Activated T-cell treated with anti-CD3 and anti-CD28 coated beads, Interleukin-2, amount 50 U/mL, for 24 hours (primary cell): ENCODE data around the gene SNAPC5.
A peak's percentile ranks its signal among the peaks of the same experiment; 100 is the strongest.
"Not testable (repeated sequence)": the region's sequence is repeated elsewhere in the genome, so short reads cannot be mapped to it uniquely, and the experiment has no call there.

ENCODE experiments used
- DNase-seq: peaks from one replicate; pipeline ENCODE4 v3.0.0-alpha.2; 2020
- H3K27ac Mint-ChIP-seq: 2 replicates; pipeline ENCODE4 v1.8.0; 2020; ENCODE audit warnings: mild to moderate bottlenecking, mixed read lengths
- H3K27me3 Mint-ChIP-seq: 2 replicates; pipeline ENCODE4 v1.8.0; 2020; ENCODE audit warnings: mixed read lengths
- H3K36me3 Mint-ChIP-seq: 2 replicates; pipeline ENCODE4 v1.8.0; 2020; ENCODE audit warnings: low read depth, mixed read lengths
- H3K4me1 Mint-ChIP-seq: 2 replicates; pipeline ENCODE4 v1.8.0; 2020; ENCODE audit warnings: low read depth, mixed read lengths
- H3K4me3 Mint-ChIP-seq: 2 replicates; pipeline ENCODE4 v1.8.0; 2020; ENCODE audit warnings: mild to moderate bottlenecking, moderate library complexity, mixed read lengths
- H3K9me3 Mint-ChIP-seq: 2 replicates; pipeline ENCODE4 v1.8.0; 2020; ENCODE audit warnings: mixed read lengths

SNAPC5 gene

GRCh38 chr15:66503041-66503648 is 5.6 kb upstream of the SNAPC5 start:
- not testable (repeated sequence) for DNase-seq

DNA sequence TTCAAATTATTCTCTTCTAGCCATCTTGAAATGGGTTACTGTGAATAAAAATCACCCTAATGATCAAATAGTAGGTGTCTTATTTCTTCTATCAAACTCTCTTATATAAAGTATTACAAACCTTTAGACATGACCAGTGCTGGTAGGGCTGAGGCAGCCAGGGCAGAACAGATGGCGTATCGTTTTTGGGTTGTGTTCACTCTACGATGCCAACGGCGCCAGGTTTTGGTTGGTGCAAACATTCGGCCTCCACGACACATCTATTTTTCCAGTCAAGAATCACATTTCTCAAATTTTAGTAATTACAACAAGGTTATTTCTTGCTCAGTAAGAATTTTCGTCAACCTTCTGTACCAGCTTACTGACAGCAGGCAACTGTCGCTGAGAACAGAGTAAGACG is 4.9 kb upstream of the SNAPC5 start:
- Mint-ChIP-seq H3K4me3 (peak overlapping the region; percentile 92), H3K27ac (peak overlapping the region; percentile 99), H3K4me1 (peaks cover 63% of the 10 kb centered on the region), H3K9me3 (no peaks in the 10 kb centered on the region), H3K27me3 (no peaks in the 10 kb centered on the region), H3K36me3 (peaks cover 92% of the 10 kb centered on the region)
- DNase-seq, result no peak

More at GRCh38 chr15:66503041-66503648, 5.6 kb upstream of the SNAPC5 start:
- H3K27me3 Mint-ChIP-seq, H3K9me3 Mint-ChIP-seq: not testable (repeated sequence)
- H3K27ac Mint-ChIP-seq, result peak overlapping the region; percentile 99
- H3K4me1 Mint-ChIP-seq, result peaks cover 65% of the 10 kb centered on the region
- peaks cover 91% of the 10 kb centered on the region for H3K36me3 Mint-ChIP-seq
- peak overlapping the region; percentile 92 for H3K4me3 Mint-ChIP-seq

DNA sequence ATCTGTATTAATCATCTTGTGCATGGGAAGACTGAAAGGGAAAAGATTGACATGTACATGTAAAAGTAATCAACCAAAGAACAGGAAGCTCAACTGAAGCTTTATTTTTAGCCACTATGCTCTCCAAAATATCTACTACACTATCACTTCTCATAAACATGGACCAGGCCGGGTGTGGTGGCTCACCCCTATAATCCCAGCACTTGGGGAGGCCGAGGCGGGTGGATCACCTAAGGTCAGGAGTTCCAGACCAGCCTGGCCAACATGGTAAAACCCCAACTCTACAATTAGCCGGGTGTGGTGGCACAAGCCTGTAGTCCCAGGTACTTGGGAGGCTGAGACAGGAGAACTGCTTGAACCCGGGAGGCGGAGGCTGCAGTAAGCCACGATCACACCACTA is 2.8 kb upstream of the SNAPC5 start:
- H3K36me3 Mint-ChIP-seq, result peaks cover 99% of the 10 kb centered on the region
- H3K4me1 Mint-ChIP-seq, result peaks cover 56% of the 10 kb centered on the region
- H3K9me3 Mint-ChIP-seq, DNase-seq, H3K27me3 Mint-ChIP-seq: not testable (repeated sequence)
- peak overlapping the region; percentile 92 for H3K4me3 Mint-ChIP-seq
- peak overlapping the region; percentile 99 for H3K27ac Mint-ChIP-seq

DNA sequence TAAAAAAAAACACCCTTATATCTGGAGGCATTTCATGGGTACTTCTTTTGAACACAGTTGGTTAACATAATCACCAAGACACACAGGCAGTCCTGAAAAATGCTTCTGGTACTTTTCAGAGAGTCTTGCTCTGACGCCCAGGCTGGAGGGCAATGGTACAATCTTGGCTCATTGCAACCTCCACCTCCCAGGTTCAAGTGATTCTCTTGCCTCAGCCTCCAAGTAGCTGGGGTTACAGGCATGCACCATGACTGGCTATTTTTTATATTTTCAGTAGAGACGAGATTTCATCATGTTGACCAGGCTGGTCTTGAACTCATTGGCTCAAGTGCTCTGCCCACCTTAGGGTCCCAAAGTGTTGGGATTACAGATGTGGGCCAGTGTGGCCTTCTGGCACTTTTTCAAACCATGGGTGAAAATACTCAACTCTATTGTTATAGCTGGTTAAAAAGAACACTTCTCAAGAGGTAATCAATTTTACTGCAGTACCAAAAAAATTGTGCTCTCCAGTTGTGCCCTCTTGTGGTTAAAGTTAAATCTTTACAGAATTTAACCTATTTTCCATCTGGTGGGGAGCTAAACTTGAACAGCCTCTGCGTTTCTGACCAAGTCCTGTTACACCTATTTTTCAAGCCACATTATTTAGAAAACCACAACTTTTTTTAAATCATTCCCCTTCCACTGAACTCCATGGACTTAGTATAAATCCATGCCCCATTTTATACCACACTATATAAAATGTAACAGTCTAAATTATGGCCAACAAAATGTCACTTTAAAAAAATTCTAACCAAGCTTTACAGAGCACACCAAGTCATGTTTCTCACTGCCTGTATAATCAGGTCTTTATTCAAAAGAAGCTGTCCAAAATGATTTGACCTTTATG is 1.2 kb upstream of the SNAPC5 start:
- H3K9me3 Mint-ChIP-seq, result no peaks in the 10 kb centered on the region
- H3K36me3 Mint-ChIP-seq, result peaks cover 99% of the 10 kb centered on the region
- H3K27me3 Mint-ChIP-seq, result no peaks in the 10 kb centered on the region
- H3K4me3 Mint-ChIP-seq, result peak overlapping the region; percentile 92
- H3K27ac Mint-ChIP-seq, result peak overlapping the region; percentile 99
- peaks cover 71% of the 10 kb centered on the region for H3K4me1 Mint-ChIP-seq
- DNase-seq, result no peak

GRCh38 chr15:66496951-66497501 is 536 bp downstream of the SNAPC5 start:
- Mint-ChIP-seq H3K27me3 (no peaks in the 10 kb centered on the region), H3K4me1 (peaks cover 66% of the 10 kb centered on the region)
- DNase-seq, result no peak

DNA sequence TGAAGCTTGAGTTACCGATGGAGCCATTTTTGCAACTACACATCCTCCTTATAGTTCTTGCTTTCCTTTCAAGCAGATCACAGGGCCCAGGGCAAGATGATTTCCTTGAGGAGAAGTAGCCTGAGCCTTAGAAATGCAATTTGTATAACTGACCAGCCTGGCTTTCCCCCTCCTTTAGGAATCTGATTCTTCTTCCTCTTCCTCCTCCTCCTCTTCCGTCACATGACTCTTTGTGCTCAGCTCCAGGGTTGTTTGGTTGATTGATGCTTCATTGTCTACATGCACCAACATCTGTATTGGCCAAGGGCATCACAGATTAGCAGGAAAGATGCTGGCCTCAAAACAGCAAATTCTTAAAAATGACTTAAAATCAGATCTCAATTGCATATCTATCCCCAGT is 3.3 kb downstream of the SNAPC5 start:
- Mint-ChIP-seq H3K27ac (peak overlapping the region; percentile 77), H3K27me3 (no peaks in the 10 kb centered on the region), H3K4me3 (no peak overlapping the region), H3K36me3 (peaks cover 99% of the 10 kb centered on the region), H3K4me1 (peaks cover 44% of the 10 kb centered on the region), H3K9me3 (no peaks in the 10 kb centered on the region)
- no peak for DNase-seq

More at GRCh38 chr15:66496951-66497501, 536 bp downstream of the SNAPC5 start:
- Mint-ChIP-seq H3K36me3 (peaks cover 99% of the 10 kb centered on the region), H3K9me3 (no peaks in the 10 kb centered on the region), H3K27ac (peak overlapping the region; percentile 99), H3K4me3 (peak overlapping the region; percentile 90)

- DNase-seq, result no peak
- Mint-ChIP-seq H3K27me3 (no peaks in the 10 kb centered on the region), H3K27ac (peak overlapping the region; percentile 81), H3K4me1 (peaks cover 34% of the 10 kb centered on the region), H3K4me3 (no peak overlapping the region), H3K36me3 (peaks cover 99% of the 10 kb centered on the region), H3K9me3 (no peaks in the 10 kb centered on the region)
Observed at GRCh38 chr15:66491846-66492245, 5.7 kb downstream of the SNAPC5 start.

DNA sequence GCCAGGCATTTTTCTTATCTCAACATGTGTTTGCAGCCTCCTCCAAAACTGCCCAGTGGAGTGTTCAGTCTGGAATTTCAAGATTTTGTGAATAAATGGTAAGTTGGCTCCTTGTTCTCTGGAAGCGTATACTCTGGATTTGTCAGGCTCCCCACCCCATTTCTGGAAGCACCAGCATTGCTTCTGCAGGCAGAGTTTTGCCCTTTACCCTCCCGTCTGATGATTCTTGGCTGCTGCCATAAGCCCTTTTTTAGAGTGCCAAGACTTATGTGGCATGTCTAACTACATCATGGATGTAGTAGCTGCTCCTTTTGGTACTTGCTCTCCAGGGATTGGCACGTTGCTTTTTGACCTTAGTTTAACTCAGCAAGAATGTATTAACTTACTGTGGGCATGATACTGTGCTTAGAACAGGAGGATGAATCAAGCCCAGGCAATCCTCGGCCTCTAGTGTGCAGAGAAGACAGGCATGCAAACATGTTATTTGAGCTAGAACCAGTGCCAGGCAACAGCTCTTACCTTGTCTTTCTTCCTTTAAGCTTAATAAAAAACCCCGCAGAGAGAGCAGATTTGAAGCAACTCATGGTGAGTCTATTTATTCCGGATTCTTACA is 8.3 kb downstream of the SNAPC5 start:
- peaks cover 98% of the 10 kb centered on the region for H3K36me3 Mint-ChIP-seq
- no peaks in the 10 kb centered on the region for H3K9me3 Mint-ChIP-seq
- H3K4me3 Mint-ChIP-seq, result no peak overlapping the region
- H3K27ac Mint-ChIP-seq, result peak overlapping the region; percentile 71
- H3K27me3 Mint-ChIP-seq, result no peaks in the 10 kb centered on the region
- DNase-seq, result no peak
- H3K4me1 Mint-ChIP-seq, result peaks cover 17% of the 10 kb centered on the region

GRCh38 chr15:66488525-66488924 is 9.0 kb downstream of the SNAPC5 start:
- Mint-ChIP-seq H3K4me3 (no peak overlapping the region), H3K36me3 (peaks cover 95% of the 10 kb centered on the region), H3K9me3 (no peaks in the 10 kb centered on the region), H3K4me1 (peaks cover 11% of the 10 kb centered on the region), H3K27ac (peak overlapping the region; percentile 42), H3K27me3 (no peaks in the 10 kb centered on the region)
- DNase-seq, result no peak

GRCh38 chr15:66486887-66487286 is 10.7 kb downstream of the SNAPC5 start:
- DNase-seq, result no peak
- Mint-ChIP-seq H3K27ac (peak overlapping the region; percentile 52), H3K36me3 (peaks cover 95% of the 10 kb centered on the region)

DNA sequence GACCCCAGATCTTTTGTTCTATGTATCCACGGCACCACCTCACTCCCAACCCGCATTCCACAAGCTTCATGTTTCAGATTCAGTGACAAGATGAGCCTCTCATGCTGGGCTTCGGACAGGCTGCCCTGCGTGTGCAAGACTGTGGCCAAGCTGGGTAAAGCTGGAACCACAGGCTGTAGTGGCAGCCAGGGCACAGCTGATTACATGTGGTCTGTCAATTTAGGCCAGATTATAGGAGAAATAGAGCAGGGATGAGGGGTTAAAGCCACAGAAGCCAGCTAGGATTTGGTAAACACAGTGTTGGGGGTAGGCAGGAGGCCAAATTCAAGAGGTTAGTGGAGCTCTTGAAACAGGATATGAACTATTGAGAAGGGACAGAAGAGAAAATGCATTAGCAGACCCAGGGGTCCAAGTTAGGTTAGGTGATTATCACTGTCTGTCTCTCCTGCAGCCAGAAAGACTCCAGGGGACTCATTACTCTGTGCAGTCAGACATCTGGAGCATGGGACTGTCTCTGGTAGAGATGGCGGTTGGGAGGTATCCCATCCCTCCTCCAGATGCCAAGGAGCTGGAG is 12.9 kb downstream of the SNAPC5 start:
- no peak overlapping the region for H3K4me3 Mint-ChIP-seq

More at GRCh38 chr15:66486887-66487286, 10.7 kb downstream of the SNAPC5 start:
- no peaks in the 10 kb centered on the region for H3K27me3 Mint-ChIP-seq
- no peak overlapping the region for H3K4me3 Mint-ChIP-seq
- peaks cover 6% of the 10 kb centered on the region for H3K4me1 Mint-ChIP-seq
- no peaks in the 10 kb centered on the region for H3K9me3 Mint-ChIP-seq

GRCh38 chr15:66483131-66483566 is 14.4 kb downstream of the SNAPC5 start:
- no peak for DNase-seq
- Mint-ChIP-seq H3K9me3 (no peaks in the 10 kb centered on the region), H3K4me3 (no peak overlapping the region), H3K36me3 (peaks cover 78% of the 10 kb centered on the region), H3K27ac (peak overlapping the region; percentile 4), H3K4me1 (no peaks in the 10 kb centered on the region), H3K27me3 (no peaks in the 10 kb centered on the region)

More for the DNA sequence above, 12.9 kb downstream of the SNAPC5 start:
- H3K9me3 Mint-ChIP-seq, result no peaks in the 10 kb centered on the region
- peaks cover 86% of the 10 kb centered on the region for H3K36me3 Mint-ChIP-seq
- DNase-seq, result no peak
- peaks cover 3% of the 10 kb centered on the region for H3K4me1 Mint-ChIP-seq
- no peaks in the 10 kb centered on the region for H3K27me3 Mint-ChIP-seq
- H3K27ac Mint-ChIP-seq, result peak overlapping the region; percentile 5

GRCh38 chr15:66482539-66482938 is 15.0 kb downstream of the SNAPC5 start:
- Mint-ChIP-seq H3K4me1 (no peaks in the 10 kb centered on the region), H3K4me3 (no peak overlapping the region), H3K36me3 (peaks cover 72% of the 10 kb centered on the region), H3K27me3 (no peaks in the 10 kb centered on the region), H3K9me3 (no peaks in the 10 kb centered on the region), H3K27ac (peak overlapping the region; percentile 4)
- no peak for DNase-seq
